OCI-LY1 (cell line): ENCODE results near the gene DAPK2.

Source experiments
- CTCF ChIP-seq: fragments of 200-600 bp; sonication (generic), shearing (Covaris generic); IDR thresholded peaks from 2 replicates; pipeline ENCODE4 v1.5.1; 2017; ENCODE audit warnings: mild to moderate bottlenecking, antibody characterized with exemption, low read length, moderate library complexity, mixed read lengths
- EZH2 ChIP-seq: fragments of 200-600 bp; sonication (generic), shearing (Covaris generic); IDR thresholded peaks from 2 replicates; pipeline ENCODE4 v1.8.0; 2017; ENCODE audit warnings: borderline replicate concordance, mixed run types, mild to moderate bottlenecking, antibody characterized with exemption, low read length, moderate library complexity, mixed read lengths

- no peak for TF ChIP-seq CTCF
- TF ChIP-seq EZH2, result no peak
Observed at GRCh38 chr15:63869371-63870042, 176.8 kb downstream of the DAPK2 start.
